GM19397 (cell line): ENCODE data around the gene STIMATE.

Experiments
- ATAC-seq: cut with Tn5 transposase; IDR thresholded peaks from one replicate; pipeline ENCODE4 v1.9.1; 2021; ENCODE audit warnings: mild to moderate bottlenecking, moderate library complexity; ENCODE audit not compliant: unreplicated experiment

STIMATE gene

DNA sequence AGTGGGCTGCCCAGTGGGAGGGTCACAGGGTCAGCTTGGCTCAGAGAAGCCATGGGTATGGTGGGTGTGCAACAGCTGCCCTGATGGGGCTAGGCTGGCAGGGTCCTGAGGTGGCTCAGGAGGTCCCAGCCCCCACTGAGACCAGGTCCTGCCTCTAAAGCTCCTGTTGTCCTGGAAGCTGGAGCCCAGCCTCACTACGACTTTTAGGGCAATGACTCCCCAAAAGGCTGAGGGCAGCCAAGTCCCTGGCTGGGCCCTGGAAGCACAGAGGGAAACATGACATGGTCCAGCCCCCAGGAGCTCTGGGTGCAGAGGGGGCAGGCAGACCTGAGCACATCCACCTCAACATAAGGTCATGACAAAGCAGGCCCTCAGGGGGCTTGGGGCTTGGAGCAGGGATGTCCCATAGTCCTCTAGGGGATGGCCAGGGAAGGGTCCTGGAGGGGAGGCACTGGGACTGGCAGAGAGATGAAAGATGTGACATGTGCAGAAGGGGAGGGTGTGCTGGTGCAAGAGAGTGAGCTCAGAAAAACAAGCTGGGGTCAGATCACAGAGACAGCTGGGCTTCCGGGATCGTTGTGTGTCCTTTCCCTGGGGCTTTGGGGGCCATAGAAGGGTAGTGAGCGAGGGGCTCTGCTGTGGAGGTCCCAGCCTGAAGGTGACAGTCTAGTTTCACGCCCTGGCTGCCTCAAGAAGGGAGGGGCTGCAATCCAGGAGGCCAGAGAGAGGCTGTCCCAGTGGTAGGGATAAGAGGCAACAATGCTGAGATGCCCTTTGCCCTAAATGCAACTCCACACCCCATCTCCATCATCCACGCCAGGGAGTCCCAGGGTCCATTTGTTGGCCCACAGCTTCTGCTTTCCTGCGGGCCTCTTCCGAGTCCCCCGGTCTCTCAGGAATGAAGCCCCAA is 103.4 kb downstream of the STIMATE start:
- no peak for ATAC-seq

DNA sequence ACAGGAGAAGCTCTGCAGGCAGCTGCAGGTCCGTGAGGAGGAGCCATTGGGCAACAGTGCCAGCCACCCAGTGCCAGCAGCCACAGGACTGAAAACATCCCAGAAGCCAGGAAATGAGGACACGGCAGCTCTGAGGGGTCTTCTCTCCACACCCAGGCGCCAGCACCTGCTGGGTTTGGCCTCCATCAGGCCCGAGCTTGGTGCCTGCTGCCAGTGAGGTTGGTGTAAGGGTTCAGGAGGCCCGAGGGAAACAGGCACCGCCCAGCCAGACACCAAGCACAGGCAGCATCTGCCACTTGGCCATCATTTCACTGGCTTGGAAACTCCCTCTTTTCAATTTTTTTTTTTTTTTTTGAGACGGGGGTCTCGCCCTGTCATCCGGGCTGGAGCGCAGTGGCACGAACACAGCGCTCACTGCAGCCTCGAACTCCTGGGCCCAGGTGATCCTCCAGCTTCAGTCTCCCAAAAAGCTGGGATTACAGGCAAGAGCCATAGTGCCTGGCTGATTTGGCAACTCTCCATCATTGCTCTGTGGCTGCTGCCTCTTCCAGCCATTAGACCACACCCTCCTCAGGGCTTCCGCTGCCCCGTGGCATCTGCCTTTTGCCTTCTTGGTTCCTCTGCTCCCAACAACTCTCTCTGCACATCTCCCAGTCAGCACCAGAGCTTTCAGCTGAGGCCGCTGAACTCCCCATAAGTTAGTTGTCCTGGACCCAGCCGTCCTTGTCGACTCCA is 104.2 kb downstream of the STIMATE start:
- no peak for ATAC-seq

- no peak for ATAC-seq
Observed at GRCh38 chr3:52792413-52792812, 104.9 kb downstream of the STIMATE start.

- no peak for ATAC-seq
Observed at GRCh38 chr3:52791928-52792327, 105.4 kb downstream of the STIMATE start.

DNA sequence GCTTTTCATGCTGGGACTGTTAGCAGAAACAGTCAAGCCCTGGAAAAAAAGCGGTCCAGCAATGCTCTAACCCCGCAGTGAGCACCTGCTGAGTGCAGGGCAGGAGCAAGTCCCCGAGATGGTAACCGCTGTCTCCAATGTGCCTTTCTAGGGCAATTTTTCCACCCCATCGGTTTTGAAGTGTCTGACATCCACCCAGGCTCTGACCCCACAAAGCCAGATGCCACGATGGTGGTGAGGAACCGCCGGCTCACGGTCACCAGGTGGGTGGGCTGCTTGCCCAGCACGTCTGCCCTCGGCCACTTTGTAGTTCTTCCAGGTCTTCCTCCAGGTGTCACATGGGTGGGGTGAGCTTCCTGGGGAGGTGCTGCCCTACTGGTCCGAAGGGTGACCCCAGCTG is 106.0 kb downstream of the STIMATE start:
- no peak for ATAC-seq

GRCh38 chr3:52790741-52791140 is 106.6 kb downstream of the STIMATE start:
- no peak for ATAC-seq

DNA sequence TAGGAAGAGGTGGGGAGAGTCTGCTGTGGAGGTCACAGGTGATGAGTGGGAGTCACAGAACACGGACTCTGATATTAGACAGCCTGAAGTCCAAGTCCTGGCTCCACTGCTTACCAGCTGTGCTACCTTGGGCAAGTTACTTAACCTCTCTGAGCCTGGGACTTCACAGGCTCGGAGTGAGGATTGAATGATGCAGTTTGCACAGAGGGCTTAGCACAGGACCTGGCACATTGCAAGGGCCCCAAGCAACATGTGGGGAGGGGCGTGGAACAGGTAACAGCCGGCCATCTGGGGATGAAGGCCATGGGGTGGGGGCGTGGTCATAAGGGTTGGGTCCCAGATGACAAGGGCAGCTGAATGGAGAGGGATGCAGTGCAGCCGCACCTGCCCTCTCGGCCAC is 107.0 kb downstream of the STIMATE start:
- ATAC-seq = no peak

DNA sequence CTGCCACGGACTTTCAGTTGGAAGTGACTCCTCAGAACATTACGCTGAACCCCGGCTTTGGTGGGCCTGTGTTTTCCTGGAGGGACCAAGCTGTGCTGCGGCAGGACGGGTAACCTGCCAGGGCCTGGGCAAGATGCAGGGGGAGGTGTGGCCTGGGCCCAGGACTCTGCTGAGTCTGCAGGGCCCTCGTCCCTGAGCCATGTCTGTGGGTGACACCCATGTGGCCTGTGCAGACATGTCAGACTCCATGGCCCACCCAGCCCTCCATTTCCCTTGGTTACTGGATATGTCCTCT is 107.7 kb downstream of the STIMATE start:
- ATAC-seq = no peak

DNA sequence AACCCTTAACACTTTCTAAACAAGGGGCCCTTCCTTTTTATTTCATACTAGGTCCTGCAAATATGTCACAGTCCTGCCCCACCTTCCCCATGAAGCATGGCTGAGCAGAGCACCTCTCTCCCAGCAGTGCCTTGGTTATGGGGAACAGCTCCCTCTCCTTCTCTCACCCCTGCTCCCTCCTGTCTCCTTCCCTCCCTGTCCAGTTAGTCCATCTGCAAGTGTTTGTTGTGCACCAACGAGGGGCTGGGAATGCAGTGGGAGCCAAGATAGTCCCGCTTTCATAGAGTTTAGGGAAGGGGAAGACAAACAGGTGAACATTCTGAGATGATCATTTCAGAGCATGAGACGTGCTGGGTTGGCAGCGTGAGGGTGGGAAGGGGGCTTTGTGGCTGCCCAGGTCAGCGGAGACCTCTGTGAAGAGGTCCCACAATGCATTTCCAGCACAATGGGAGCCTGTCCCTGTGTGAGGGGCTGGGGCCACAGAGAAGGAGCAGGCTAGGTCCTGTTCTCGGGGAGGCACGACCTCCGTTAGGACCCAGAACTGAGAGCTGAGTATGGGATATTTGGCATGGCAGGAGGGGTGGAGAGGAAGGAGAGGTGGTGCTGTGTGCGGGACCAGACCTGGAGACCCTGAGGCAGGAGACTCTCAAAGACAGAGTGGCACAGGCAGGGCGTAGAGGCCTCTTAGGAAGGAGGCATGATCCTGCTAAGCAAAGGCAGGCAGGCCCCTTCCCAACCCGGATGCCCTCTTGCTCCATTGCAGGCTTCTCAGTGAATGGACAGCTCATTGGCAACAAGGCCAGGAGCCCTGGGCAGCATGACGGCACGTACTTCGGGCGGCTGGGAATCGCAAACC is 108.2 kb downstream of the STIMATE start:
- no peak for ATAC-seq

- no peak for ATAC-seq
Observed at GRCh38 chr3:52787672-52788625, 109.4 kb downstream of the STIMATE start.

DNA sequence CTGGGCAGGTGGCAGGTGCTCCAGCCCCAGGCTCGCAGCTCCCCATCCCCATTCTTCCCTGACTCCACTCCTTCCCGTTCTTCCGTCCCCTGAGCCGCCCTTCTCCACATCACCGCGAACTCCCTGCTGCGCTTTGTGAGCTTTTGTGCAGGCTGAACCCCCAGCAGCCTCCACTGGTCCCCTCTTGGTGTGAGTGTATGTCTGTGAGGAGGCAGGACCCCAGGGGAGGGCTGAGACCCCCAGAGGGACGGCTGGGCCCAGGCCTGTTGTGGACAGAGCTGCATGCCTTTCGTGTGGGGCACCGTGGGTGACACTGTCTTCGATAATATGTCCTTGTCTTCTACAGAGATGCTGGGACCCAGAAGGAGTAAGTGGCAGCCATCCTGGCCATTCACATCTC is 110.1 kb downstream of the STIMATE start:
- ATAC-seq = no peak
